NB4 (cell line): ENCODE results near the gene LACRT.
"Not testable (repeated sequence)": the region's sequence is repeated elsewhere in the genome, so short reads cannot be mapped to it uniquely, and the experiment has no call there.

Source experiments
- DNase-seq: peaks from one replicate; pipeline ENCODE4 v3.0.0; 2010; ENCODE audit warnings: low read depth
- H3K4me3 ChIP-seq: one replicate; pipeline ENCODE4 v1.5.1; 2011; ENCODE audit warnings: mild to moderate bottlenecking, low read depth, low read length, moderate library complexity
- CTCF ChIP-seq: IDR thresholded peaks from one replicate; pipeline ENCODE4 v1.5.1; 2012; ENCODE audit warnings: low read depth, low read length
- MAX ChIP-seq: IDR thresholded peaks from 2 replicates; pipeline ENCODE4 v1.6.1; 2011; ENCODE audit warnings: low read depth, low read length
- MYC ChIP-seq: IDR thresholded peaks from 2 replicates; pipeline ENCODE4 v1.6.1; 2011; ENCODE audit warnings: low read depth, low read length
- POLR2A ChIP-seq: IDR thresholded peaks from 2 replicates; pipeline ENCODE4 v1.6.1; 2011; ENCODE audit warnings: mild to moderate bottlenecking; ENCODE audit not compliant: insufficient read length; ENCODE audit errors: extremely low read depth

The LACRT gene

GRCh38 chr12:54666008-54666407 is 31.3 kb upstream of the LACRT start:
- DNase-seq, result no peak
- no peak overlapping the region for H3K4me3 ChIP-seq
- TF ChIP-seq CTCF, result no peak
- TF ChIP-seq MYC, result no peak
- no peak for TF ChIP-seq MAX
- TF ChIP-seq POLR2A, result no peak

- not testable (repeated sequence) for DNase-seq, H3K4me3 ChIP-seq
Observed at GRCh38 chr12:54665022-54665635, 30.4 kb upstream of the LACRT start.

GRCh38 chr12:54663603-54664002 is 28.9 kb upstream of the LACRT start:
- no peak overlapping the region for H3K4me3 ChIP-seq
- no peak for DNase-seq
- TF ChIP-seq POLR2A (no peak), MAX (no peak), CTCF (no peak), MYC (no peak)

GRCh38 chr12:54662026-54662425 is 27.3 kb upstream of the LACRT start:
- H3K4me3 ChIP-seq, result no peak overlapping the region
- DNase-seq, result no peak
- TF ChIP-seq CTCF (no peak), MYC (no peak), MAX (no peak), POLR2A (no peak)

- no peak overlapping the region for H3K4me3 ChIP-seq
- DNase-seq, result no peak
- TF ChIP-seq POLR2A (no peak), CTCF (no peak), MAX (no peak), MYC (no peak)
Observed at GRCh38 chr12:54661048-54661447, 26.4 kb upstream of the LACRT start.

GRCh38 chr12:54660320-54660962 is 25.7 kb upstream of the LACRT start:
- no peak overlapping the region for H3K4me3 ChIP-seq
- no peak for TF ChIP-seq CTCF
- no peak for TF ChIP-seq MYC
- no peak for TF ChIP-seq MAX
- TF ChIP-seq POLR2A, result no peak
- no peak for DNase-seq
